CD4-positive, alpha-beta T cell treated with Interferon alpha-2 for 1 hour (primary cell): Measurements from ENCODE around the gene RAET1G.
"Not testable (repeated sequence)": the region's sequence is repeated elsewhere in the genome, so short reads cannot be mapped to it uniquely, and the experiment has no call there.

Experiments
- DNase-seq, 2 donors: peaks; one replicate each; pipeline ENCODE4 v3.0.0-alpha.2; 2020 to 2022

The RAET1G gene

GRCh38 chr6:149922642-149923326, at the start of gene RAET1G:
TSS of gene RAET1G (minus strand) at chr6:149923121. CDS start at chr6:149923010, 111 bp downstream.
- peak; percentile 86 to 87 for DNase-seq

- no peak for DNase-seq
Observed at GRCh38 chr6:149969635-149970034, 46.7 kb upstream of the RAET1G start.

- DNase-seq, result not testable (repeated sequence)
Observed at GRCh38 chr6:149968909-149969308, 46.0 kb upstream of the RAET1G start.

- not testable (repeated sequence) for DNase-seq
Observed at GRCh38 chr6:149967999-149968398, 45.1 kb upstream of the RAET1G start.

- DNase-seq, result no peak
Observed at GRCh38 chr6:149967591-149967990, 44.7 kb upstream of the RAET1G start.

- not testable (repeated sequence) for DNase-seq
Observed at GRCh38 chr6:149966319-149966718, 43.4 kb upstream of the RAET1G start.

- peak in 1 of 2 donors; percentile 39 for DNase-seq
Observed at GRCh38 chr6:149965194-149966020, 42.5 kb upstream of the RAET1G start.

GRCh38 chr6:149964308-149965193, 41.6 kb upstream of the RAET1G start:
- DNase-seq, result peak in 1 of 2 donors; percentile 36

- DNase-seq, result peak; percentile 76 to 81
Observed at GRCh38 chr6:149963462-149964307, 40.8 kb upstream of the RAET1G start, which contains the start of gene ULBP1. TSS of gene ULBP1 (plus strand) at chr6:149963943. CDS start at chr6:149964050, 107 bp downstream.

GRCh38 chr6:149963212-149963461, 40.2 kb upstream of the RAET1G start:
- DNase-seq, result peak in 1 of 2 donors; percentile 56

- no peak for DNase-seq
Observed at GRCh38 chr6:149962461-149963211, 39.7 kb upstream of the RAET1G start.

GRCh38 chr6:149961728-149962425, 39.0 kb upstream of the RAET1G start:
- peak; percentile 39 to 53 for DNase-seq

- no peak for DNase-seq
Observed at GRCh38 chr6:149960488-149960887, 37.6 kb upstream of the RAET1G start.

GRCh38 chr6:149959806-149960205, 36.9 kb upstream of the RAET1G start:
- not testable (repeated sequence) for DNase-seq

GRCh38 chr6:149958124-149958523, 35.2 kb upstream of the RAET1G start:
- not testable (repeated sequence) for DNase-seq

- DNase-seq, result not testable (repeated sequence)
Observed at GRCh38 chr6:149955654-149956317, 32.9 kb upstream of the RAET1G start.

- DNase-seq, result not testable (repeated sequence)
Observed at GRCh38 chr6:149954984-149955653, 32.2 kb upstream of the RAET1G start.

- not testable (repeated sequence) for DNase-seq
Observed at GRCh38 chr6:149954328-149954983, 31.5 kb upstream of the RAET1G start.

GRCh38 chr6:149953934-149954327, 31.0 kb upstream of the RAET1G start:
- DNase-seq, result not testable (repeated sequence)
